ENCODE results near the gene CRYGA.

The CRYGA gene

GRCh38 chr2:208135794-208136715, 27.3 kb downstream of the CRYGA start:
- TF ChIP-seq CTCF (IDR thresholded peaks at IDR 0.05; ENCODE audit: low read length, missing control alignments), result no peak
- H3K4me3 ChIP-seq (replicated peaks; ENCODE audit: low read depth, low read length), result no peak overlapping the region
- no peak for DNase-seq (ENCODE audit: low read depth)

- TF ChIP-seq CTCF (IDR thresholded peaks at IDR 0.05; ENCODE audit: low read length, missing control alignments), result no peak
- no peak overlapping the region for H3K4me3 ChIP-seq (replicated peaks; ENCODE audit: low read depth, low read length)
- no peak for DNase-seq (ENCODE audit: low read depth)
Observed at GRCh38 chr2:208134928-208135586, 28.3 kb downstream of the CRYGA start.

- no peak for DNase-seq (ENCODE audit: low read depth)
- TF ChIP-seq CTCF (IDR thresholded peaks at IDR 0.05; ENCODE audit: low read length, missing control alignments), result no peak
- H3K4me3 ChIP-seq (replicated peaks; ENCODE audit: low read depth, low read length), result no peak overlapping the region
Observed at GRCh38 chr2:208130712-208131110, 32.7 kb downstream of the CRYGA start.

- TF ChIP-seq CTCF (IDR thresholded peaks at IDR 0.05; ENCODE audit: low read length, missing control alignments), result no peak
- DNase-seq (ENCODE audit: low read depth), result no peak
- no peak within 1 kb of the TSS for H3K4me3 ChIP-seq (replicated peaks; ENCODE audit: low read depth, low read length)
Observed at GRCh38 chr2:208129744-208130711, 33.4 kb downstream of the CRYGA start, which contains the start of gene CRYGC. Gene CRYGC, minus strand, starts transcription at chr2:208129828. Its CDS starts 36 bp downstream, at chr2:208129792.

- DNase-seq (ENCODE audit: low read depth), result no peak
- no peak for TF ChIP-seq CTCF (IDR thresholded peaks at IDR 0.05; ENCODE audit: low read length, missing control alignments)
- no peak overlapping the region for H3K4me3 ChIP-seq (replicated peaks; ENCODE audit: low read depth, low read length)
Observed at GRCh38 chr2:208128136-208128535, 35.3 kb downstream of the CRYGA start.

- no peak for TF ChIP-seq CTCF (IDR thresholded peaks at IDR 0.05; ENCODE audit: low read length, missing control alignments)
- DNase-seq (ENCODE audit: low read depth), result no peak
- H3K4me3 ChIP-seq (replicated peaks; ENCODE audit: low read depth, low read length), result no peak overlapping the region
Observed at GRCh38 chr2:208127090-208127489, 36.3 kb downstream of the CRYGA start.

Data from fibroblast of pulmonary artery (primary cell).